Measurements from ENCODE around the gene RABGAP1L. TPM values are rescaled to one million over a fixed set of nuclear protein-coding genes. Genes with fewer than 3 reads are reported as not detected.

RABGAP1L gene
- polyA plus RNA-seq, 3 donors, result 35.2 to 75.3 (median 63.3) TPM

- Histone ChIP-seq H3K27me3 (ENCODE audit: control insufficient read depth in 2 of 2, insufficient read depth in 2 of 2, low read length in 2 of 2) (no peaks in the 10 kb centered on the region), H3K4me1 (ENCODE audit: control insufficient read depth in 1 of 2, insufficient read depth in 2 of 2, low read length in 2 of 2) (no peaks in the 10 kb centered on the region), H4K20me1 (ENCODE audit: insufficient read depth, low read length) (no peaks in the 10 kb centered on the region), H3K4me2 (replicated peaks; ENCODE audit: extremely low read depth, low read length, poor library complexity, severe bottlenecking) (no peak overlapping the region), H3K36me3 (replicated peaks in 1 of 2; ENCODE audit: control insufficient read depth in 1 of 2, insufficient read depth in 2 of 2, low read length in 2 of 2) (no peaks in the 10 kb centered on the region), H2AFZ (ENCODE audit: insufficient read depth, low read depth, low read length, poor library complexity, severe bottlenecking) (no peak overlapping the region), H3K4me3 (replicated peaks in 1 of 3; ENCODE audit: low read depth in 2 of 3, low read length in 3 of 3) (no peak overlapping the region), H3K9me3 (replicated peaks in 1 of 2; ENCODE audit: control insufficient read depth in 1 of 2, insufficient read depth in 1 of 2, low read length in 2 of 2) (peaks cover 0 to 4% of the 10 kb centered on the region in 2 donors), H3K79me2 (ENCODE audit: insufficient read depth, low read length) (no peaks in the 10 kb centered on the region), H3K9ac (ENCODE audit: insufficient read depth, low read length, poor library complexity, severe bottlenecking) (no peak overlapping the region), H3K27ac (ENCODE audit: low read depth in 1 of 2, low read length in 2 of 2) (no peak overlapping the region)
- DNase-seq, result no peak
- WGBS (ENCODE audit: insufficient coverage), result 96% methylated on average over 5 of the region's 8 CpGs
- Mint-ChIP-seq H3K4me3 (no peak overlapping the region), H3K27me3 (ENCODE audit: low read depth in 3 of 3) (no peaks in the 10 kb centered on the region), H3K27ac (no peak overlapping the region), H3K36me3 (peaks cover 0 to 2% of the 10 kb centered on the region in 2 donors), H3K9me3 (peaks cover 0 to 7% (median 3%) of the 10 kb centered on the region in 7 donors), H3K4me1 (no peaks in the 10 kb centered on the region)
- intact Hi-C loops (cut with micrococcal nuclease), result no loop called here
- no peak for TF ChIP-seq CTCF (IDR thresholded peaks at IDR 0.05)
Measured at GRCh38 chr1:174364996-174365736, 205.8 kb downstream of the RABGAP1L start.

- intact Hi-C loops (cut with micrococcal nuclease), result no loop called here
- Mint-ChIP-seq H3K9me3 (peaks cover 0 to 5% (median 0%) of the 10 kb centered on the region in 7 donors), H3K27me3 (ENCODE audit: low read depth in 3 of 3) (no peaks in the 10 kb centered on the region), H3K4me3 (no peak overlapping the region), H3K36me3 (no peaks in the 10 kb centered on the region), H3K4me1 (no peaks in the 10 kb centered on the region), H3K27ac (no peak overlapping the region)
- Histone ChIP-seq H3K4me1 (ENCODE audit: control insufficient read depth in 1 of 2, insufficient read depth in 2 of 2, low read length in 2 of 2) (no peaks in the 10 kb centered on the region), H3K9me3 (replicated peaks in 1 of 2; ENCODE audit: control insufficient read depth in 1 of 2, insufficient read depth in 1 of 2, low read length in 2 of 2) (peaks cover 0 to 4% of the 10 kb centered on the region in 2 donors), H3K27ac (ENCODE audit: low read depth in 1 of 2, low read length in 2 of 2) (no peak overlapping the region), H3K4me3 (replicated peaks in 1 of 3; ENCODE audit: low read depth in 2 of 3, low read length in 3 of 3) (no peak overlapping the region), H3K4me2 (replicated peaks; ENCODE audit: extremely low read depth, low read length, poor library complexity, severe bottlenecking) (no peak overlapping the region), H3K27me3 (ENCODE audit: control insufficient read depth in 2 of 2, insufficient read depth in 2 of 2, low read length in 2 of 2) (no peaks in the 10 kb centered on the region), H4K20me1 (ENCODE audit: insufficient read depth, low read length) (no peaks in the 10 kb centered on the region), H3K9ac (ENCODE audit: insufficient read depth, low read length, poor library complexity, severe bottlenecking) (no peak overlapping the region), H2AFZ (ENCODE audit: insufficient read depth, low read depth, low read length, poor library complexity, severe bottlenecking) (no peak overlapping the region), H3K36me3 (replicated peaks in 1 of 2; ENCODE audit: control insufficient read depth in 1 of 2, insufficient read depth in 2 of 2, low read length in 2 of 2) (no peaks in the 10 kb centered on the region), H3K79me2 (ENCODE audit: insufficient read depth, low read length) (no peaks in the 10 kb centered on the region)
- no peak for DNase-seq
- WGBS (ENCODE audit: insufficient coverage), result no CpG with 5 or more reads among the region's 3 CpGs
- no peak for TF ChIP-seq CTCF (IDR thresholded peaks at IDR 0.05)
Measured at GRCh38 chr1:174366946-174367345, 207.6 kb downstream of the RABGAP1L start.

All from CD14-positive monocyte (primary cell).